ENCODE measurements around the gene MAPKAP1. TPM values are rescaled to one million over a fixed set of nuclear protein-coding genes. Genes with fewer than 3 reads are reported as not detected.

The MAPKAP1 gene
- total RNA-seq, 1 experiment from 2014 or later = 55.5 TPM

- CTCF ChIA-PET = no interaction called here
- no peak for DNase-seq
- Mint-ChIP-seq H3K9me3 (ENCODE audit: low read depth, unreplicated experiment) (no peaks in the 10 kb centered on the region), H3K4me1 (ENCODE audit: low read depth, unreplicated experiment) (peaks cover 10% of the 10 kb centered on the region), H3K27ac (ENCODE audit: unreplicated experiment) (no peak overlapping the region), H3K27me3 (ENCODE audit: unreplicated experiment) (no peaks in the 10 kb centered on the region), H3K4me3 (ENCODE audit: low read depth, unreplicated experiment) (no peak overlapping the region), H3K36me3 (ENCODE audit: insufficient read depth, unreplicated experiment) (no peaks in the 10 kb centered on the region)
- BruUV-seq (replicated peaks) = no TSS peak
- intact Hi-C loops (cut with micrococcal nuclease; ENCODE audit: unreplicated experiment) = no loop called here
- TF ChIP-seq CTCF (IDR thresholded peaks at IDR 0.05; ENCODE audit: unreplicated experiment) = no peak
Measured at GRCh38 chr9:125551781-125552180, 155.2 kb downstream of the MAPKAP1 start.

GRCh38 chr9:125549891-125550885 is 156.8 kb downstream of the MAPKAP1 start:
- Mint-ChIP-seq H3K4me3 (ENCODE audit: low read depth, unreplicated experiment) (no peak overlapping the region), H3K27ac (ENCODE audit: unreplicated experiment) (no peak overlapping the region), H3K27me3 (ENCODE audit: unreplicated experiment) (no peaks in the 10 kb centered on the region), H3K36me3 (ENCODE audit: insufficient read depth, unreplicated experiment) (no peaks in the 10 kb centered on the region), H3K9me3 (ENCODE audit: low read depth, unreplicated experiment) (no peaks in the 10 kb centered on the region), H3K4me1 (ENCODE audit: low read depth, unreplicated experiment) (peaks cover 10% of the 10 kb centered on the region)
- intact Hi-C loops (cut with micrococcal nuclease; ENCODE audit: unreplicated experiment) = no loop called here
- CTCF ChIA-PET = interaction anchor here (2.1 kb wide), 1 partner anchor 10 kb away, joined by 5 read pairs; no protein-coding TSS in a partner anchor
- no peak for TF ChIP-seq CTCF (IDR thresholded peaks at IDR 0.05; ENCODE audit: unreplicated experiment)
- no TSS peak for BruUV-seq (replicated peaks)
- DNase-seq = no peak

- no peak overlapping the region for H3K4me3 Mint-ChIP-seq (ENCODE audit: low read depth, unreplicated experiment)
- no peak for TF ChIP-seq CTCF (IDR thresholded peaks at IDR 0.05; ENCODE audit: unreplicated experiment)
- intact Hi-C loops (cut with micrococcal nuclease; ENCODE audit: unreplicated experiment) = no loop called here
- DNase-seq = no peak
- CTCF ChIA-PET = interaction anchor here (2.1 kb wide), 1 partner anchor 11 kb away, joined by 5 read pairs; no protein-coding TSS in a partner anchor
- BruUV-seq (replicated peaks) = no TSS peak
- no peaks in the 10 kb centered on the region for H3K9me3 Mint-ChIP-seq (ENCODE audit: low read depth, unreplicated experiment)
- H3K36me3 Mint-ChIP-seq (ENCODE audit: insufficient read depth, unreplicated experiment) = no peaks in the 10 kb centered on the region
- peaks cover 10% of the 10 kb centered on the region for H3K4me1 Mint-ChIP-seq (ENCODE audit: low read depth, unreplicated experiment)
- no peak overlapping the region for H3K27ac Mint-ChIP-seq (ENCODE audit: unreplicated experiment)
- no peaks in the 10 kb centered on the region for H3K27me3 Mint-ChIP-seq (ENCODE audit: unreplicated experiment)
Measured at GRCh38 chr9:125549465-125549871, 157.5 kb downstream of the MAPKAP1 start.

GRCh38 chr9:125549039-125549438 is 158.0 kb downstream of the MAPKAP1 start:
- BruUV-seq (replicated peaks) = no TSS peak
- H3K9me3 Mint-ChIP-seq (ENCODE audit: low read depth, unreplicated experiment) = no peaks in the 10 kb centered on the region
- no peak for DNase-seq
- peaks cover 10% of the 10 kb centered on the region for H3K4me1 Mint-ChIP-seq (ENCODE audit: low read depth, unreplicated experiment)
- CTCF ChIA-PET = interaction anchor here (2.1 kb wide), 1 partner anchor 11 kb away, joined by 5 read pairs; no protein-coding TSS in a partner anchor
- H3K27me3 Mint-ChIP-seq (ENCODE audit: unreplicated experiment) = no peaks in the 10 kb centered on the region
- no peak for TF ChIP-seq CTCF (IDR thresholded peaks at IDR 0.05; ENCODE audit: unreplicated experiment)
- intact Hi-C loops (cut with micrococcal nuclease; ENCODE audit: unreplicated experiment) = no loop called here
- no peaks in the 10 kb centered on the region for H3K36me3 Mint-ChIP-seq (ENCODE audit: insufficient read depth, unreplicated experiment)
- no peak overlapping the region for H3K4me3 Mint-ChIP-seq (ENCODE audit: low read depth, unreplicated experiment)
- H3K27ac Mint-ChIP-seq (ENCODE audit: unreplicated experiment) = no peak overlapping the region

All from Calu3 (cell line).